NOMO-1 treated with DMSO at 0.1 percent for 48 hours (cell line): ENCODE measurements around the gene AGPAT4.
A peak's percentile ranks its signal among the peaks of the same experiment; 100 is the strongest.
"Not testable (repeated sequence)": the region's sequence is repeated elsewhere in the genome, so short reads cannot be mapped to it uniquely, and the experiment has no call there.

Experiments
- DNase-seq: peaks from one replicate; lab custom pipeline; 2025; ENCODE audit not compliant: unreplicated experiment; lab: John Stamatoyannopoulos, UW

The AGPAT4 gene

GRCh38 chr6:161273752-161274487, at the start of gene AGPAT4:
Gene AGPAT4 (minus strand): TSS chr6:161274061. CDS start chr6:161232213, 41,848 bp downstream.
- DNase-seq, result peak; percentile 99

GRCh38 chr6:161319231-161319630, 45.4 kb upstream of the AGPAT4 start:
- DNase-seq, result no peak

- DNase-seq, result no peak
Measured at GRCh38 chr6:161318456-161318855, 44.6 kb upstream of the AGPAT4 start.

DNA sequence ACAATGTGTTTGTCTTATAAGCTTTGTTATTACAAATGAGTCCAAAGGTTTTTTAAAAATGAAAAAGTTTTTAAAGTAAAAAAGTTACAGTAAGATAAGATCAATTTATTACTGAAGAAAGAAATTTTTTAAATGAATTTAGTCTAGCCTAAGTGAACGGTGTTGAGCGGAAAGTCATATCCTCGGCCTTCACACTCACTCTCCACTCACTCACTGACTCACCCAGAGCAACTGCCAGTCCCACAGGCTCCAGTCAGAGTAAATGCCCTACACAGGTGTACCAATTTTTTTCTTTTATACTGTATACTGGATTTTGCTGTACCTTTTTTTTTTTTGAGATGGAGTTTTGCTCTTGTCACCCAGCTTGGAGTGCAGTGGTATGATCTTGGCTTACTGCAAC, 42.7 kb upstream of the AGPAT4 start:
- DNase-seq, result no peak

DNA sequence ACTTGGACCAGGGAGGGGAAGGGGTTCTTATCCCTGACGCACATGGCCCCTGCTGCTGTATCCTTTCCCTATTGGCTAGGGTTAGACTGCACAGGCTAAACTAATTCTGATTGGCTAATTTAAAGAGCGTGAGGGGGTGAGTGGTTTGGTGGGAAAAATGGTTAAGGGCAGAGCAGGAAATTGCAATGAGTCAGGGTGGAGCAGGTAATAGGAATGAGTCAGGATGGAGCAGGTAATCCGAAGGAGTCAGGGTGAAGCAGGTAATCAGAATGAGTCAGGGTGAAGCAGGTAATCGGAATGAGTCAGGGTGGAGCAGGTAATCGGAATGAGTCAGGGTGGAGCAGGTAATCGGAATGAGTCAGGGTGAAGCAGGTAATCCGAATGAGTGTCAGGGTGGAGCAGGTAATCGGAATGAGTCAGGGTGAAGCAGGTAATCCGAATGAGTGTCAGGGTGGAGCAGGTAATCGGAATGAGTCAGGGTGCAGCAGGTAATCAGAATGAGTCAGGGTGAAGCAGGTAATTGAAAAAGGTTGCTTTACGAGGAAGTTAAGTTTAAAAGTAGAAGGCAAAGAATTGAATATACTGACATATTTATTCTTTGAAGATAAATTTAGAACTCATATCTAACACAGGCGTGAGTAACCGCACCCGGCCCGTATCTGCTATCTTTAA, 41.5 kb upstream of the AGPAT4 start:
- not testable (repeated sequence) for DNase-seq

- DNase-seq, result not testable (repeated sequence)
Measured at GRCh38 chr6:161314541-161315245, 40.8 kb upstream of the AGPAT4 start.

DNA sequence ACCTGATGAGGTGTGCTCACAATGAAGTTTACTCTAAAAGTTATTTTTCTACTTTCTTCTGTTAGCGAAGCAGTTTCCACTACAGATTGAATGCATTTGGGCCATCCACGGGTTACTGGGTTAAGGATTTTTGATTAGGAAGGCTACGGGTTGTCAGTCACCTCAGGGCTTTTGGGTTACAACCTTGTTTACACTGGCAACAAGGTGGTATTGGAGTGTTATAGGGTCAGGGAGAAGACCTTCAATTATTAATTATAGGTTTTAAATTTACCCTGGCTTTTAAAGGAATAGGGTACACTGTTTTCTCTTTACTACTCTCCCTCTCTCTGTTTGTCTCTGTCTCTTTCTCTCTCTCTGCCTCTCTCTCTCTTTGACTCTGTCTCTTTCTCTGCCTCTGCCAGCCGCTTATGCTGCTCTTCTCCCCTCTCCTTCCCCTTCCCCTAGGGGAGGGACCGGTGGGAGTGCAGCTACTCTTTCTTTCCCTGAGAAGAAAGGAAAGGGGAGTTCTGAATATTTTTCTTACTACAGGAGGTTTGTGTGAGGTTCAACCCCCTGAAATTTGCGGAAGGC, 40.2 kb upstream of the AGPAT4 start:
- no peak for DNase-seq

GRCh38 chr6:161313475-161313874, 39.6 kb upstream of the AGPAT4 start:
- not testable (repeated sequence) for DNase-seq

GRCh38 chr6:161309774-161310173, 35.9 kb upstream of the AGPAT4 start:
- not testable (repeated sequence) for DNase-seq

DNA sequence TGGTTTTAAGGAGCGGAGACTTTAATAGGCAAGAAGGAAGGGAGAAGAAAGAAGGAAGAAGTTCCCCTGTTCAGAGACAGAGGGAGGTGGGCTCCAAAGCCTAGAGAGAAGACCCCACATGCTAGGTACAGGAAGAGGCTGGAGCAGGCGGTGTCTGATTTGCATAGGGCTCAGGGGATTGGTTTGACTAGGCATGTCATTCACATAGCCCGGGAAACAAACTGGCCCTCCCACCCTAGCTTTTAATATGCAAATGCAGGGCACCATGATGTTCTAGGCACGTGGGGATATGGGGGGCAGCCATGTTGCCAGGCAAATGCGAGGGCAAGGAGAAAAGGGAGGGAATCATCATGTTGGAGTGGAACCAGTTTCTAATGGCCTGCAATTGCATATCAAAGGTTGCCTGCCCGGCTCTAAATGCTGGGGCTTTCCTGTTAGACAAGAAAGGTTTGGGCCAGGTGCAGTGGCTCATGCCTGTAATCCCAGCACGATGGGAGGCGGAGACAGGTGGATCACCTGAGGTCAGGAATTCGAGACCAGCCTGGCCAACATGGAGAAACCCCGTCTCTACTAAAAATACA, 34.3 kb upstream of the AGPAT4 start:
- DNase-seq, result no peak

- DNase-seq, result no peak
Measured at GRCh38 chr6:161305860-161306259, 32.0 kb upstream of the AGPAT4 start.

GRCh38 chr6:161303628-161304340, 29.9 kb upstream of the AGPAT4 start:
- DNase-seq, result no peak

DNA sequence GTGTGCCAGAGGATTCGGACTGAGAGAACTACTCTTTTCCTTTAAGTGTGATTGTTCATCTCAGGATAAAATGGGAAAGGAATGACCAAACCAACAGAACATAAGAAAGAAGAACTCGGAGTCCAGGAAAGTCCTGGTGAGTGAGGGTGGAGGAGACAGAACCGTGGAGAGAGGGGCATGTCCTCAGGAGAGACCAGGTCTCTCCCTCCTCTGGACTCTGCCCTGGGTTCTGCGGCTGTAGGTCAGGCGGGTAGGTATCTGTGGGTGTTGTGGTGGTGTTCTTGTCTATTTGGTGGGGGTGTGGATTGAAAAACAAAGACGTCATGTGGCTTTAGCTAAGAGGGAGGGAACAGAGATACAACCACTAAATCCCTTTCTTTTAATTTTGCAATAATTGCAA, 29.1 kb upstream of the AGPAT4 start:
- no peak for DNase-seq

- DNase-seq, result no peak
Measured at GRCh38 chr6:161301338-161301737, 27.5 kb upstream of the AGPAT4 start.

DNA sequence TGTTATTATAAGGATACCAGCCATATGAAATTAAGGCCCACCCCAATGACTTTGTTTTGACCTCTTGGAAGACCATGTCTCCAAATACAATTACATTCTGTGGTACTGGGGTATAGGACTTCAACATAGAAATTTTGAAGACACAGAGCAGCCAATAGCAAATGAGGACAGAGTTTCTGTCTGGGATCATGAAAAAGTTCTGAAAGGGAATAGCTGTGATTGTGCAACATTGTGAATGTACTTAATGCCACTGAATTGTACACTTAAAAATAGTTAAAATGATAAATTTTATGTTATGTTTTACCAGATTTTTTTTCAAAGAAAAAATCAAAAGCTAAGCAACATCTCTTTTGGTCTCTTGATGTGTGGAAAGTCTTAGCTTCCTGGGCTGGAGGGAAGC, 27.0 kb upstream of the AGPAT4 start:
- DNase-seq, result no peak

DNA sequence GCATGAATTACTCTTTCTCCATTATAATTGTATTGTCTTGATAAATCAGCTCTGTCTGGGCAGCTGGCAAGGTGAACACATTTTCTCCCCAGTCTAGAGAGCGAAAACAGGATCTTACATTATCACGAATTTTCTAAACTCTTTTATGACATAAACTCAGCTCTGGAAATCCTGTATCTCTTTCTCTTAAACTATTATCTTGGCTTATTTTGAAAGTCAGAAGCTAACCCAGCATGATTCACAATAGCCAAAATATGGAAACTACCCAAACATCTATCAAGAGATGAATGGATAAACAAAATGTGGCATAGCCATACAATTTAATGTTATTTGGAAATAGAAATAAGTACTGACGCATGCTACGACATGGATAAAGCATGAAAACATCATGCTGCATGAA, 25.9 kb upstream of the AGPAT4 start:
- no peak for DNase-seq

DNA sequence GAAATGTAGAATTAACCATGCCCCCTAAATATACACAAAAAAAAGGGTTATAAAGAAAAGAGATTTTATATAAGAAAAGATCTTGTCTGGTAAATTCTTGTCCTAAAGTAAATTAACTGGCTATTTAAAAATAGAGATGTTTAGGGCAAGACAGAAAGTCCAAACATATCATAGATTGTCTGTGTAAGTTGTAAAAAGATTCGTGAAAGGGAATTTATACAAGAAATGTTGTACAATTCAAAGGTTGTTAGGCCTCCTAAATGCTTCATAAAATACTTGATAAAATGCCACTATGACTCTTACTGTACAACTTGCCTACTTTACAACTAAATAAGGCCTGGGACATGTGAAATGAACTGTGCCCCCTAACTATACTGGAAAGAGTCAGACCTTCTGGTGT, 21.9 kb upstream of the AGPAT4 start:
- no peak for DNase-seq

DNA sequence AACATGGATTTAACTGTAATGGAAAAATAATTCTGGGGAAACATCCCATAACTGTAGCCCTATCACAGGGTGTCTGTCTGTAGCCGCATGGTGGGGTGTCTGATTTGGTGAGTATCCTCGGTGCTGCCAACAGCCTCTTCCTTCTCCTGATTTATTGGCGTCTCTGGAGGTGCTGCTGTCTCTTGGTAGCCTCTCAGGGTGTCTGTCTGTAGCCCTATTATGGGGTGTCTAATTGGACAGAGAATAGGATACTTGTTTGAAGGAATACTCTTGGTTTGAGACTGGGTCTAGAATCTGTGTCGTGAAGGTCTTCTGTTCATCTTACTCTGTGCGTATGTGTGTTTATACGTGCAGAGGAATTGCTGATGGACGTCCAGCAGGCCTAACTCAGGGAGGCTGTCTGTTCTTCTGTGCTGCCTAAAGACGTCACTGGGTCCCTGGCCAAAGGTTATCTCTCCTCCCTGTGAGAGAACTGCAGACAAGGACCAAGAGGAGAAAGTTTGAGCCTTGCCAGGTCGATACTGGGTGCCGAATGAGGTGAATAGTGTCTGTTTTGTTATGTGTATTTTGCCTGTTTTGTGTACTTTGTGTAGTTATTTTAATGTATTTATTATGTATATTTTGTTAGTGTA, 18.9 kb upstream of the AGPAT4 start:
- no peak for DNase-seq

DNA sequence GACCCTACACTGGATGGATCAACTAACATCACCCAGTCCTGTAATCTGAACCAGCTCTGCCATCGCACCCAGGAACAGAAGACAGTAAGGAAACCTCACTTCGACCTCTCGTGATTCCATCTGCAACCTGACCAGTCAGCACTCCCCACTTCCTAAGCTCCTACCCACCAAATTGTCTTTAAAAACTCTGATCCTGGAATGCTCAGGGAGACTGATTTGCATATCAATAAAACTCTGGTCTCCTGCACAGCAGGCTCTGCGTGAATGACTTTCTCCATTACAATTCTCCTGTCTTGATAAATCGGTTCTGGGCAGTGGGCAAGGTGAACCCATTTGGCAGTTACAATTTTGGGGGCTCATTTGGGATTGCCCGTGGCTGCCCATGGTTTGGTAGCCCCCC, 18.3 kb upstream of the AGPAT4 start:
- DNase-seq, result no peak

DNA sequence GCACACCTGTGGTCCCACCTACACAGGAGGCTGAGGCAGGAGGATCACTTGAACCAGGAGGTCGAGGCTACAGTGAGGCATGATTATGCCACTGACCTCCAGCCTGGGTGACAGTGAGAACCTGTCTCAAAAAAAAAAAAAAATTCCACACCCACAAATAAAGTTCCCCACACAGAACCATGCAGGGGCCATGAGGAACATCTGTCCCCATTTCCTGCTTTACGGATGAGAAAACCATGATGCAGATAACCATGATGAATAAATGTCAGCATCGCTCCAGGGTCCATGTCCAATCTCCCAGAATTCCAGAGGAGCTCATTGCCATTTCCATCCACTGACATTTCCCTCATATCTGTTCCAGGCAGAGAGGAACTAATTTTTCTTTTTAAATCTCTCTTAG, 16.9 kb upstream of the AGPAT4 start:
- DNase-seq, result no peak
